Hematopoietic multipotent progenitor cell treated with erythropoietin and hydrocortisone succinate and interleukin-3 and kit ligand, for 15 days (in vitro differentiated cells): ENCODE measurements around the gene TSPAN2.
"Not testable (repeated sequence)": the region's sequence is repeated elsewhere in the genome, so short reads cannot be mapped to it uniquely, and the experiment has no call there.

Experiments used
- DNase-seq: peaks from one replicate; pipeline ENCODE4 v3.0.0-alpha.2; 2015; ENCODE audit warnings: low spot score

Gene TSPAN2

GRCh38 chr1:115036814-115037507 lies 52.3 kb downstream of the TSPAN2 start:
- no peak for DNase-seq

GRCh38 chr1:115035652-115036051 lies 53.7 kb downstream of the TSPAN2 start:
- no peak for DNase-seq

- DNase-seq, result no peak
These were observed 57.7 kb downstream of the TSPAN2 start for GRCh38 chr1:115031595-115031994.

- DNase-seq, result no peak
These were observed 59.8 kb downstream of the TSPAN2 start, which contains the start of gene TSHB for GRCh38 chr1:115029526-115029925. TSHB (plus strand) TSS chr1:115029826; CDS start chr1:115033363, 3,537 bp downstream.

- no peak for DNase-seq
These were observed 65.7 kb downstream of the TSPAN2 start for GRCh38 chr1:115023593-115023992.

- DNase-seq, result no peak
These were observed 68.2 kb downstream of the TSPAN2 start for GRCh38 chr1:115021145-115021544.

GRCh38 chr1:115019549-115019948 lies 69.8 kb downstream of the TSPAN2 start:
- DNase-seq, result not testable (repeated sequence)

- DNase-seq, result no peak
These were observed 75.5 kb downstream of the TSPAN2 start for GRCh38 chr1:115013792-115014191.

- DNase-seq, result no peak
These were observed 76.9 kb downstream of the TSPAN2 start for GRCh38 chr1:115012434-115012833.

GRCh38 chr1:115012006-115012405 lies 77.3 kb downstream of the TSPAN2 start:
- DNase-seq, result no peak

- no peak for DNase-seq
These were observed 83.1 kb downstream of the TSPAN2 start for GRCh38 chr1:115006191-115006590.
